DMS153 treated with DMSO at 0.1 percent for 48 hours (cell line): Measurements from ENCODE around the gene TGDS.
"Not testable (repeated sequence)": the region's sequence is repeated elsewhere in the genome, so short reads cannot be mapped to it uniquely, and the experiment has no call there.

Source experiments
- DNase-seq: peaks from one replicate; lab custom pipeline; 2025; ENCODE audit not compliant: unreplicated experiment; lab: John Stamatoyannopoulos, UW

The TGDS gene

GRCh38 chr13:94553766-94554165 lies 42.2 kb downstream of the TGDS start:
- no peak for DNase-seq

DNA sequence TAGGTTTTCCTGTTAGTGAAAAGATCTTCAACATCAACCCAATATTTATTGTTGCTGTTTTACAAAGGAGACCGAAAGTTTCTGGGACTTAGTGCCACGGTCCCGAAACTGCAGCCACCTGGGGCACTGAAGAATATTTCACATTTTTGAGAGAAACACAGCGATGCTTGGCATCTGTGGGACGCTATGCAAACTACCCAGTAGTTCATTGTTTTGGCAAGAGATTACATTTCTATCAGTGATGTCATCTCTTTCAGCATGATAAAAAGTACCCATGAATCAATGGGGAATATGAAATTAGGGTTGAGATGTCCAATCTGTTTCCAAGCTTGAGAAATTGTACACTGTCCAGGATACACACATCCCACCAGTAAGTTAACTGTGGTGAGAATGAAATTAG lies 43.9 kb downstream of the TGDS start:
- no peak for DNase-seq

GRCh38 chr13:94550062-94550738 lies 45.8 kb downstream of the TGDS start:
- DNase-seq, result peak; percentile 72

DNA sequence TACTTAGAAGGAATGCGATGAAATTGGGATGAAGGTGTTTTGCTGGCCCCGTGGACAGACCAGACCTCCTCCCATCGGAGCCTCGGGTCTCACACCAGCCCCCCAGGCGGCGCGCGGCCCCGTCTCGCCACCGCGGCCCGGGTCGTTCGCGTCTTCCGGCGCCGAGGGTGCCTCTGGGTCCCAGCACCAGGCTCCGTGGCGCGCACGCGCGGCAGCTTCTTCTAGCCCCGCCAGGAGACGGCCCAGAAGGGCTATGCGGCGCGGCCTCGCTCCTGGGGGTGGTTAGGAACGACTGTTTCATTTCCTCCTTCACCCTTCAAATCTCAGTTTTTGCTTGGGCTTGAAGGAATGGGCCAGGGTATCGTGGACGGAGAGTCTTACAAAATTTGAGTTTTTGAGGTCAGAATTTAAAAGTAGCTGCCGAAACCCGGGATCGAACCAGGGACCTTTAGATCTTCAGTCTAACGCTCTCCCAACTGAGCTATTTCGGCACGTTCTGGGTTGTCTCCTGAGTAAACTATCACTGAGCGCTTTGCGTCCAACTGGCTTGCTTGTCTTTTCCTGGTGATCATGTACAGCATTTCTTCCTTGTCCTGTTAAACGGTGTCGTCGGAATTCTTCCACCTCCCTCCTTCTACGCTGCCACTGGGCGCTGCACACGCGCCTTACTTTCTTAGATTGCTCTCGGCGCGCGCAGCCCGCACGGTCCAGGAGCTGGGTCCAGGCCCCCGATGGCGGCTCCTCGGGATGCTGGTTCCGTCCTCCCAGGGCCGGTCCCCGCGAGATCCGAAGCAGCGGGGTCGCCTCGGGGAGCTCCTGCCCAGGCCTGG lies 46.5 kb downstream of the TGDS start:
- DNase-seq, result peak; percentile 93

DNA sequence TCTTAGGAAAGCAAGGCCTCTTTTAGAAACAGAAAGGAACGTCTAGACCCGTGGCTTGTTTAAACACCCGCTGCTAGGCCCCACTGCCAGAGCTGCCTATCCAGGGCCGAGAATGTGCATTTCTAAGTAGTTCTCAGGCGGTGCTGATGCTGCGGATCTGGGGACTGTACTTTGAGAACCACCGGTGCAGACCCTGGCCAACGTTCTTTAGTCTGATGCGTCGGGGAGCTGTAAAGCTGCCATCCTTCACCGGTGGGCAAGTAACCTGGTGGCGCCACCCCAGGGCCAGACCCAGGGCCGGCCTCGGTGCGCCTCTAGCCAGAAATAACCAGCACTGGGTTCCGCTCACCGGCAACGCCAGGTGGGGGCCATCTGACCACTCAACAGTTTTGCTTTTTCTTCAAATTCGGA lies 47.1 kb downstream of the TGDS start:
- DNase-seq, result peak; percentile 71

DNA sequence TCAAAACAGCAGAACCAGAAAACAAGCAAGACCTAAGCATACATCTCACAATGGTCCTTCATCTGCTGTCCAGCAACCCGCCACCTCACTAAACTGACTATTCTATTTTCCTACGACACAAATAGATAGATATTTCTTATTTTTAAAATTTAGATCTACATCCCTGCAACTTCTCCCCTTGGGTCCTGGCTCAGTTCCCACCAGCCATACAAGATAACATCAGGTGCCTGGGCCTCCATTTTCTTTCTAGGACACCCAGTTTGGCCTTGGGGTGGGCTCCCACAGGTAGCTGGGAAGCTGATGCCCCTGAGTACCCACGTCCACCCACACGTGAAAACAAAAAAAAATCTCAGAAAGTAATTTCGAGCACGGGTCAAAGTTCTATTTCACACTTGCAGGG lies 47.6 kb downstream of the TGDS start:
- DNase-seq, result no peak

GRCh38 chr13:94546061-94546839 lies 49.7 kb downstream of the TGDS start:
- DNase-seq, result no peak

DNA sequence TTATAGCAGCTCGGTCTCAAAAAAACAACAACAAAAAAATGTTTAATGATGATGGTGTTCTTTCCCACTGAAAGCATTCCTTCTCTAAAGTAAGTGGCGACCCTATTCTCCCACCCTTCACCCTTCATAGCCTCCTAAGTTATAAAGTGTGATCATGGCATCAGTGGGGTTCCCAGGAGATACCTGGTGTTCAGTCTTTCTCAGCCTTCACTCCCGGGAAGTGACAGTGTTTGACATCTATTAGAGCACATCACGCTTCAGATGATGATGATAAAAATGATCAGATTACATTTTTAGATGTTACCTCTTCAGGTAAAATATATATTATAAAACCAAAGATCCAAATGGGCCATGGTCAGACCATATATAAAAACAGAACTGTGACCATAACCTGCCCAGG lies 51.0 kb downstream of the TGDS start:
- no peak for DNase-seq

DNA sequence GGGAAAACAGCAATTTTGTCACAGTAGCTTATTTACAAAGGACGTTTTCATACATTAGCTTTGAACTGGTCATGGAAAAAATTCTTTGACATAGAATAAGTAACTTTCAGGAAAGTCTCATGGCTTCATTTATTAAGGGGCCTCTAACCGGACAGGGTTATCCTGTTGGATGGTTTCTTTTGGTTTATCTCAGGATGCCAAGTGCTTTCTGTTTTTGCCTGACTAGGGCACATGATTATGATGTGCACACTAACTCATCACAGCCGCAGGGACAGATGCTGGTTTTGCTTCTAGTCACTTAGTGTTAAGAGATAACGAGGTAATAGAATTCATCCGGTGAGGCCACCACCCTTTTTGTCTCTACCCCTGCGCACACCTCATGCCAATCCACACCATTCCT lies 53.0 kb downstream of the TGDS start:
- no peak for DNase-seq

DNA sequence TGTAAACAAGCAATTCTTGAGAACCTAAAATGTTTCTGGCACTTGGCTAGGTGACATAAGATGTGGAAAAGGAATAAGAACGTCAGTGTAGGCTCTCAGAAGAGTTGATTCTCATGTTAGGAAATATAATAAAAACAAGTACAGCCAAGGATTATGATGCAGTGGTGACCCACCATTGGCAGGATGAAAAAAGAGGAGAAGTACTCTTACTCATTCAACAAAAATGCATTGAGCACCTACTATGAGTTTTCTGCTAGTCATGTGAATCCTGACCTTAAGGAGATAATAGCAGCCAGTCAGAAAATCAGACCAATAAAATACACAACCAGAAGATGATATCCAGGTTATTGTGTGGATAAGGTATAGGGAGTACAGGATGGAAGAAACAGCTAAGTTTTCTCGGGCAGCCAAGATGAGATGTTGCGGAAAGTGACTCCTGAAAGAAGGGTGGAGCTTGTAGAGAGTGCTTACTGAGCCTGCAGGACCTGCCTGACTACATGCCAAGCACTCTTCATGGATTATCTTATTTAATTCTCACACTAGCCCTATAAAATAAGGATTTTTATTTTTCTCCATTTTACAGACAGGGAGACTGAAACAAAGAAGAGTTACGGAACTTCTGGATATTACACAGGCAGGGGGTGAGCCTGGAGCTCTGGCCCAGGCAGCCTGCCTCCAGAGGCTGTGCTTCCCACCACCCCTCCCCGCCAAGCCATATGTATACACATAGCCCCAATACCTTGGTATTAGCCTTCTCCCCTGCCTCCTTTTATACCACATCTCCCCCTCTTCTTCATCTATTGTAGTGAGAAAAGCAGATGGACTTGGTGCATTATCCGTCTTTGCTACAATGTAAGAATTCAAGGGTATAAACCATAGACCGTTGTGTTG lies 58.0 kb downstream of the TGDS start:
- DNase-seq, result no peak

- DNase-seq, result no peak
Observed at GRCh38 chr13:94535775-94536174, 60.2 kb downstream of the TGDS start.

DNA sequence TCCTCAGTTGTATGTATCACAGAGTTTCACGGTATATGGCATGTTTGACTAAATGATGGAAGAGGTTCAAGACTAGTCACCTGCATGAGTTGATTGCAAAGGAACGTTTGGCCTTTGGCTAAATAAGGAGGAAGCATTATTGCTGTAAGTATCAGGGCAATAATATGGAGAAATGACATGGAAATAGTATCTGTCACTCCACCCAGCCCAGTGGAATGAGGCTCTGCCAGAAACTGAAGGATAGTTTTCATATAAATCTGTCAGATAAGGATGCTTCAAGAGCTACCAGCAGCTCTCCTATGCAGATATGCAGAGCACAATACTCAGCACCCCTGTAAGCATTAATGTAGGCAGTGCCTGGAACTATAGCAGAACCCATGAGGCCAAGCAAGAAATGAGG lies 60.7 kb downstream of the TGDS start:
- DNase-seq, result no peak

DNA sequence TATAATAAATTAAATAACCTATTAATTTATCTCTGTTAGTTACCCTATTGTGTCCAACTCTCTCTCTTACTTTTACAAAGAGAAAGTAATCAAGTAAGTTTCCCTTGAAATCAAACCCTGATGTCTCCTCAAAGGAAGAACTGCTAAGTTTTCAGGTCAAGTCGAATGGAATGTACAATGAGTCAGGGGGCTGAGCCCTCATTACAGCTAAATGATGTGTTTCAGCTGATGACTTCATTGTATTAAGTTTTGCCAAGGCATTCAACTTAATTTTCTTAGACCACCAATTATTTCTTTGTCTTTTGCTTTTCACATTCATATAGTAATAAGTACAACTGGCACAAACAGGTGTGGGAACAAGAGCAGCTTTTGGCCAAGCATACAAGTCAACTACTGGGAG lies 61.8 kb downstream of the TGDS start:
- no peak for DNase-seq

DNA sequence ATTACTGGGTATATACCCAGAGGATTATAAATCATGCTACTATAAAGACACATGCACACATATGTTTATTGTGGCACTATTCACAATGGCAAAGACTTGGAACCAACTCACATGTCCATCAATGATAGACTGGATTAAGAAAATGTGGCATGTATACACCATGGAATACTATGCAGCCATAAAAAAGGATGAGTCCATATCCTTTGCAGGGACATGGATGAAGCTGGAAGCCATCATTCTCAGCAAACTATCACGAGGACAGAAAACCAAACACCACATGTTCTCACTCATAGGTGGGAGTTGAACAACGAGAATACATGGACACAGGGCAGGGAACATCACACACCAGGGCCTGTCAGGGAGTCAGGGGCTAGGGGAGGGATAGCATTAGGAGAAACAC lies 63.7 kb downstream of the TGDS start:
- DNase-seq, result not testable (repeated sequence)

DNA sequence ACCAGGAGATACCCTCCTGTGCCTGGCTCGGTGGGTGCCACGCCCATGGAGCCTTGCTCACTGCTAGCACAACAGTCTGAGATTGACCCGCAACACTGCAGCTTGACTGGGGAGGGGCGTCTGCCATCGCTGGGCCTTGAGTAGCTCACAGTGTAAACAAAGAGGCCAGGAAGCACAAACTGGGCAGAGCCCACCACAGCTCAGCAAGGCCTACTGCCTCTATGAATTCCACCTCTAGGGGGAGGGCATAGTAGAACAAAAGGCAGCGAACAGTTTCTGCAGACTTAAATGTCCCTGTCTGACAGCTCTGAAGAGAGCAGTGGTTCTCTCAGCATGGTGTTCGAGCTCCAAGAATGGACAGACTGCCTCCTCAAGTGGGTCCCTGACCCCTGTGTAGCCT lies 69.0 kb downstream of the TGDS start:
- not testable (repeated sequence) for DNase-seq

DNA sequence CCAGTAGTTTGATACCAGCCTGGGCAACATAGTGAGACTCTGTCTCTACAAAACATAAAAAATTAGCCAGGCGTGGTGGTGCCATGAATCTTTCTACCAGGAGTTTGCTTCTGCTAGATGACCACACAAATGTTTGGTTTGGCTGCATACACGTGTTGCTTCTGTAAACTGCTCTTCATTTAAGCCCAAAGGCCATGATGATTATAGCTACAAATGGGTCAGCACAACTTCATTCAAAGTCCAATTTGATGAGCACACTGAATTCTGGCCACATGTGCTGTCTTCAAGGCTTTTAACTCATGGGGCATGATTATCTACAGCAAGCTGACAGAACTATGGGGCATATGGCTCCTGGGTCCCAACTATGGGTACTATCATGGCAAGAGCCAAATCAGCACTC lies 70.2 kb downstream of the TGDS start:
- no peak for DNase-seq

DNA sequence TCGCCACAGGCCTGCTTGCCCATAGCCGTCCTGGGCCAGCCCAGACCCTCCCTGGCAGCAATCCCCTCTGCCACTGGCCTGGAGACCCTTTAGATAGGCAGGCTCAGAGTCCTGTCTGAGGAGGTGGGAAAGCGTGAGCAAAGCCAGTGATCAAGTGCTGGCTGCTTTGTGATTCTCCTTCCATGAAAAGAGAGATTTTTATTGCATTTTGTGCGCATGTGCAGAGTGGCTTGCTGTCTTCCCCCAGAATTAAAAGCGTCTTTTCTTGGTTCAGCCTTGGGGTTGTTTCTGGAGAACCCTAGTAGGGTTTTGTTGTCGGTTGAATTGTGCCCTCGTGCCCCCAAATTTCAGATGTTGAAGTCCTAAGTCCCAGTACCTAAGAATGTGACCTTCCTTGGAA lies 71.5 kb downstream of the TGDS start:
- DNase-seq, result no peak
